Lung (tissue), 12 donors: Measurements from ENCODE around the gene ARPC1A. TPM values are rescaled to one million over a fixed set of nuclear protein-coding genes. Genes with fewer than 3 reads are reported as not detected.

ENCODE experiments used
- ATAC-seq: fragments of 200-7000 bp; cut with Tn5 transposase; one replicate; pipeline ENCODE4 v1.9.1; 2020; ENCODE audit warnings: moderate number of reproducible peaks; ENCODE audit not compliant: insufficient read depth, low FRiP score
- DNase-seq, 3 donors: peaks; one replicate each; pipeline ENCODE4 v3.0.0-alpha.2; 2013 to 2017
- H3K27ac ChIP-seq, 2 donors: one replicate each; pipeline ENCODE4 v1.5.1; 2013; ENCODE audit warnings: mild to moderate bottlenecking in 2 of 2, moderate library complexity in 2 of 2, control low read depth in 1 of 2, inconsistent platforms in 1 of 2, low read depth in 1 of 2, low read length in 1 of 2
- H3K27me3 ChIP-seq, 3 donors: one replicate each; pipeline ENCODE4 v1.5.1; 2013; ENCODE audit warnings: low read length in 2 of 3; ENCODE audit not compliant: control insufficient read depth in 3 of 3, insufficient read depth in 3 of 3
- H3K36me3 ChIP-seq, 4 donors: one replicate each; pipeline ENCODE4 v1.5.1; 2013; ENCODE audit warnings: low read length in 4 of 4, mild to moderate bottlenecking in 1 of 4, moderate library complexity in 1 of 4; ENCODE audit not compliant: control insufficient read depth in 4 of 4, insufficient read depth in 4 of 4
- H3K4me1 ChIP-seq, 5 donors: one replicate each; pipeline ENCODE4 v1.5.1; 2013; ENCODE audit warnings: low read length in 5 of 5, mild to moderate bottlenecking in 2 of 5, moderate library complexity in 1 of 5; ENCODE audit not compliant: control insufficient read depth in 5 of 5, insufficient read depth in 5 of 5
- H3K4me3 ChIP-seq: one replicate; pipeline ENCODE4 v1.5.1; 2013; ENCODE audit warnings: mild to moderate bottlenecking, control low read depth, moderate library complexity
- H3K9ac ChIP-seq, 2 donors: one replicate each; pipeline ENCODE4 v1.5.1; 2013; ENCODE audit warnings: low read length in 2 of 2, control low read depth in 1 of 2; ENCODE audit not compliant: insufficient read depth in 1 of 2
- H3K9me3 ChIP-seq, 4 donors: one replicate each; pipeline ENCODE4 v1.5.1; 2013; ENCODE audit warnings: low read length in 3 of 4, mild to moderate bottlenecking in 1 of 4, moderate library complexity in 1 of 4; ENCODE audit not compliant: control insufficient read depth in 4 of 4, insufficient read depth in 3 of 4
- WGBS, 2 donors: extraction: QIAGEN DNeasy Blood & Tissue Kit; methylation state at CpG; one replicate each; pipeline ENCODE4 v1.1.7; 2013; 5-methylcytosine and 5-hydroxymethylcytosine counted together
- polyA plus RNA-seq, 2 donors: library from polyadenylated mRNA; stranded (reverse); fragments of 200-250 nt; gene quantifications; one replicate each; pipeline ENCODE4 v1.2.1, GENCODE V29; 2013
- total RNA-seq, 2 donors: library from RNA; depleted of rRNA in 1 of 2; stranded (reverse); fragments of >200 nt in 1 of 2; gene quantifications; one replicate each; pipeline ENCODE4 v1.2.1, GENCODE V29; 2014 to 2021
- TF ChIP-seq, protein P1 (sequence below): IDR thresholded peaks from 2 replicates; pipeline ENCODE4 v1.5.1; 2012; ENCODE audit warnings: mild to moderate bottlenecking; ENCODE audit errors: control extremely low read depth, extremely low read depth
- donor health status: control.
- donor health status: control.
- donor health status: Bipolar disorder and iron deficiency.
- donor health status: healthy.
- donor health status: DM: yes; HTN: yes; CAD: no.

The ARPC1A gene
- total and polyA plus RNA-seq, 4 donors: 71.3 to 212 (median 120) TPM

DNA sequence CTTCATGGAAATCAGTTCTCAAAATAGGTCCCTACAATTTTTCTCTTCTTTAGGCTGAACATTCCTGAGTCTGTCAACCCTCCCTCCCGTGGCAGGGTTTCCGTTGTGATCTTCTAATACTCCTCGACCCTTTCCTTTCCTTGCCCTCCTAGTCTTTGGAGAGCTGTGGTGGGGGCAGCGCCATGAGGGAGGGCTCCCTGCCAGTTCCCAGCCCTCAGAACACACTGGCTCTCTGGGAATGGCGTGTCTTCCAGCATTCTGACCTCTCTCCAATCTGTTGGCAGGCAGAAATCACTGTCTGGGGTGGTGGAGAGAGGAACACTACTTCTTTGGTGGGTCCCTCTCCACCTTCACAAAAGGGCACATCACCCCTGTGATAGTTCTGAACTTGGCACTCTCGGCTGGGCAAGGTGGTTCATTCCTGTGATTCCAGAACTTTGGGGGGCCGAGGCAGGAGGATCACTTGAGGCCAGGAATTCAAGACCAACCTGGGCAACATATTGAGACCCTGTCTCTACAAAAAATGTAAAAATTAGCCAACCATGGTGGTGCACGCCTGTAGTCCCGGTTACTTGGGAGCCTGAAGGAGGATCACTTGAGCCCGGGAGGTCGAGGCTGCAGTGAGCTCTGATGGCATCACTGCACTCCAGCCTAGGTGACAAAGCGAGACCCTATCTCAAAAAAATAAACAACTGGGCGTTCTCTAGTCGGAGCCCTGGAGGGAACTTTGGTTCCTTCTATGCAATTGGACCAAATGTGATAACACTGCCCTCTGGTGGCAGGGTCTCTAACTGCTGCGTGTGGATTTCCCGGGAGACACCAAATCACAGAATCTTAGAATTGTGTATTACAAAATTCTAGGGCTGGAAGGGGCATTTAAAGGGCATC, 13.1 kb upstream of the ARPC1A start:
- TF ChIP-seq, protein P1, sequence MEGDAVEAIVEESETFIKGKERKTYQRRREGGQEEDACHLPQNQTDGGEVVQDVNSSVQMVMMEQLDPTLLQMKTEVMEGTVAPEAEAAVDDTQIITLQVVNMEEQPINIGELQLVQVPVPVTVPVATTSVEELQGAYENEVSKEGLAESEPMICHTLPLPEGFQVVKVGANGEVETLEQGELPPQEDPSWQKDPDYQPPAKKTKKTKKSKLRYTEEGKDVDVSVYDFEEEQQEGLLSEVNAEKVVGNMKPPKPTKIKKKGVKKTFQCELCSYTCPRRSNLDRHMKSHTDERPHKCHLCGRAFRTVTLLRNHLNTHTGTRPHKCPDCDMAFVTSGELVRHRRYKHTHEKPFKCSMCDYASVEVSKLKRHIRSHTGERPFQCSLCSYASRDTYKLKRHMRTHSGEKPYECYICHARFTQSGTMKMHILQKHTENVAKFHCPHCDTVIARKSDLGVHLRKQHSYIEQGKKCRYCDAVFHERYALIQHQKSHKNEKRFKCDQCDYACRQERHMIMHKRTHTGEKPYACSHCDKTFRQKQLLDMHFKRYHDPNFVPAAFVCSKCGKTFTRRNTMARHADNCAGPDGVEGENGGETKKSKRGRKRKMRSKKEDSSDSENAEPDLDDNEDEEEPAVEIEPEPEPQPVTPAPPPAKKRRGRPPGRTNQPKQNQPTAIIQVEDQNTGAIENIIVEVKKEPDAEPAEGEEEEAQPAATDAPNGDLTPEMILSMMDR: peak; percentile 92
- Histone ChIP-seq H3K27ac (no peak overlapping the region), H3K27me3 (no peaks in the 10 kb centered on the region), H3K9ac (no peak overlapping the region), H3K9me3 (peaks cover 0 to 5% (median 1%) of the 10 kb centered on the region in 4 donors), H3K36me3 (no peaks in the 10 kb centered on the region), H3K4me3 (no peak overlapping the region), H3K4me1 (no peaks in the 10 kb centered on the region)
- peak; percentile 90 for ATAC-seq
- 35 to 45% methylated on average over 16 of the region's 16 CpGs for WGBS, 2 donors
- peak; percentile 51 to 65 (median 62) for DNase-seq

GRCh38 chr7:99313204-99313573, 12.5 kb upstream of the ARPC1A start:
- TF ChIP-seq, protein P1: no peak
- H3K36me3 ChIP-seq: no peaks in the 10 kb centered on the region
- ATAC-seq (no peak), DNase-seq (no peak)
- no peak overlapping the region for H3K27ac ChIP-seq
- no peak overlapping the region for H3K9ac ChIP-seq
- peaks cover 0 to 5% (median 1%) of the 10 kb centered on the region in 4 donors for H3K9me3 ChIP-seq
- H3K4me1 ChIP-seq: no peaks in the 10 kb centered on the region
- 32 to 68% methylated on average over 1 of the region's 1 CpG for WGBS, 2 donors
- no peak overlapping the region for H3K4me3 ChIP-seq
- H3K27me3 ChIP-seq: no peaks in the 10 kb centered on the region

DNA sequence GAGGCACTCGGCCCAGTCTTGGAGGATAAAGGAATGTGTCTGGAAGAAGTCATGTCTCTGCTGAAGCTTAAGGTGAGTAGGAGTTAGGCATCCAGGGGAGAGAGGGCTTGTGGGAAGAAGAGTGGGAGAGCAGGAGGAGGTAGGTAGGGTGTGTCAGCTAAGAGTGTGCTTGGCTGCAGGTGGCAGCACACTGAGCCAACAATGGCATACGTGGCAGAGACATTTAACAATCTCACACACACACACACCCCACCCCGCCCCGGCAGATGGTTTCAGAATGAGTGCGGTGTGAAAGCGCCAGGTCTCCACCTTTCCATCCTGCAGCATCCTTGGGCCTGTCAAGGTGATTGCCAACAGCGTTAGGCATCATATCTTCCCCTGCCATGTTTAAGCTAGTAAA, 11.2 kb upstream of the ARPC1A start:
- Histone ChIP-seq H3K9ac (no peak overlapping the region), H3K27me3 (no peaks in the 10 kb centered on the region), H3K36me3 (no peaks in the 10 kb centered on the region), H3K9me3 (peaks cover 0 to 5% (median 1%) of the 10 kb centered on the region in 4 donors), H3K4me3 (no peak overlapping the region), H3K4me1 (no peaks in the 10 kb centered on the region), H3K27ac (no peak overlapping the region)
- no peak for DNase-seq
- ATAC-seq: no peak
- TF ChIP-seq, protein P1: no peak
- 74 to 90% methylated on average over 7 of the region's 7 CpGs for WGBS, 2 donors
